HepG2 (cell line): Measurements from ENCODE around the gene TBC1D20. TPM values are rescaled to one million over a fixed set of nuclear protein-coding genes. Genes with fewer than 3 reads are reported as not detected.

Source experiments
- ATAC-seq: fragments of 200-7000 bp; cut with Tn5 transposase; 3 replicates; pipeline ENCODE4 v1.9.1; 2020; ENCODE audit warnings: mild to moderate bottlenecking, moderate library complexity
- BruUV-seq: library from RNA; stranded (reverse); fragments of 400-500 nt; replicated peaks from 2 replicates; lab custom pipeline; 2021; lab: Mats Ljungman, UMichigan
- CTCF ChIA-PET: fragments of 300-600 bp; formaldehyde crosslinking; extraction: SDS; loops from one replicate; lab custom pipeline; 2021; ENCODE audit warnings: low total read pairs, inconsistent platforms, low intra/inter-chr PET ratio; lab: Yijun Ruan, JAX
- POLR2A ChIA-PET: fragments of 350-600 bp; sonication (Branson Sonifier 250); formaldehyde crosslinking; loops from one replicate; lab custom pipeline; 2020; ENCODE audit warnings: antibody characterized with exemption, inconsistent platforms; lab: Yijun Ruan, JAX
- DNase-seq: peaks from one replicate; pipeline ENCODE4 v3.0.0-alpha.2; 2015; ENCODE audit warnings: low spot score
- FAIRE-seq: peaks from 3 replicates; lab custom pipeline; 2011; peaks lifted over from hg19 to GRCh38; lab: Jason Lieb, UNC
- H2AFZ ChIP-seq: one replicate; pipeline ENCODE4 v1.6.1; 2011; ENCODE audit warnings: low read length, inconsistent platforms
- H3K27ac ChIP-seq: fragments of 300-600 bp; 3 replicates; pipeline ENCODE4 v1.8.0; 2011; ENCODE audit warnings: mixed run types, mild to moderate bottlenecking, mixed read lengths, low read length, inconsistent platforms; ENCODE audit not compliant: insufficient read depth; ENCODE audit errors: extremely low read length
- H3K27me3 ChIP-seq, 2 experiments: fragments of 200-600 bp in 1 of 2; 2 replicates in 1 of 2; 3 replicates in 1 of 2; pipeline versions ENCODE4 v1.6.0 to v1.8.0; 2011; ENCODE audit warnings: low read length in 2 of 2, mild to moderate bottlenecking in 2 of 2, moderate library complexity in 2 of 2, inconsistent platforms in 1 of 2; ENCODE audit not compliant: insufficient read depth in 2 of 2, control insufficient read depth in 1 of 2
- H3K36me3 ChIP-seq, 2 experiments: fragments of 200-600 bp in 1 of 2; replicated peaks in 1 of 2; 2 replicates in 1 of 2; 3 replicates in 1 of 2; pipeline versions ENCODE4 v1.5.1 to v1.8.0; 2011; ENCODE audit warnings: low read length in 2 of 2, inconsistent platforms in 1 of 2; ENCODE audit not compliant: insufficient read depth in 2 of 2, control insufficient read depth in 1 of 2
- H3K4me1 ChIP-seq: 2 replicates; pipeline ENCODE4 v1.5.1; 2012; ENCODE audit warnings: low read length, inconsistent platforms; ENCODE audit not compliant: insufficient read depth
- H3K4me2 ChIP-seq: 2 replicates; pipeline ENCODE4 v1.6.0; 2011; ENCODE audit warnings: low read depth, low read length, inconsistent platforms
- H3K4me3 ChIP-seq, 3 experiments: fragments of 200-600 bp in 1 of 3; sonication (generic), shearing (Covaris generic) in 1 of 3; replicated peaks in 1 of 3; 2 replicates each; pipeline ENCODE4 v1.5.1; 2011 to 2016; ENCODE audit warnings: low read length in 3 of 3, inconsistent platforms in 2 of 3, low read depth in 2 of 3, mild to moderate bottlenecking in 2 of 3, control low read depth in 1 of 3, mixed read lengths in 1 of 3; ENCODE audit not compliant: insufficient read depth in 1 of 3
- H3K79me2 ChIP-seq: one replicate; pipeline ENCODE4 v1.6.1; 2011; ENCODE audit warnings: low read length, inconsistent platforms; ENCODE audit not compliant: insufficient read depth
- H3K9ac ChIP-seq: 2 replicates; pipeline ENCODE4 v1.6.0; 2011; ENCODE audit warnings: mild to moderate bottlenecking, low read depth, low read length, inconsistent platforms; ENCODE audit not compliant: insufficient read depth
- H3K9me3 ChIP-seq: 2 replicates; pipeline ENCODE4 v1.5.1; 2012; ENCODE audit warnings: mild to moderate bottlenecking, low read length
- H4K20me1 ChIP-seq: 2 replicates; pipeline ENCODE4 v1.6.0; 2011; ENCODE audit warnings: inconsistent platforms, mild to moderate bottlenecking, low read length, moderate library complexity; ENCODE audit not compliant: insufficient read depth
- ASH2L ChIP-seq: fragments of 300-600, 200-600 bp; sonication (generic); IDR thresholded peaks from 2 replicates; pipeline ENCODE4 v1.7.0; 2017; ENCODE audit warnings: low read depth, mild to moderate bottlenecking, moderate library complexity, mixed read lengths, low read length; ENCODE audit not compliant: insufficient read length
- CSRNP1 ChIP-seq: sonication (generic); formaldehyde crosslinking; IDR thresholded peaks from 2 replicates; pipeline ENCODE4 v1.8.1; 2023; ENCODE audit warnings: mild to moderate bottlenecking, missing genetic modification reagents
- MLX ChIP-seq: IDR thresholded peaks from 2 replicates; pipeline ENCODE4 v1.6.1; 2016
- NPAS2 ChIP-seq: sonication (generic); formaldehyde crosslinking; IDR thresholded peaks from 2 replicates; pipeline ENCODE4 v1.8.0; 2022; ENCODE audit warnings: mild to moderate bottlenecking, missing genetic modification reagents, borderline replicate concordance
- POLR2A ChIP-seq, 2 experiments: IDR thresholded peaks; 2 replicates each; pipeline ENCODE4 v1.6.1; 2011; ENCODE audit warnings: low read depth in 2 of 2, low read length in 2 of 2, mild to moderate bottlenecking in 1 of 2, moderate library complexity in 1 of 2; ENCODE audit not compliant: insufficient read depth in 1 of 2
- RARG ChIP-seq: sonication (generic); formaldehyde crosslinking; IDR thresholded peaks from 2 replicates; pipeline ENCODE4 v1.4.0; 2020; ENCODE audit warnings: low read depth, mild to moderate bottlenecking, missing genetic modification reagents
- SRY ChIP-seq: sonication (generic); formaldehyde crosslinking; IDR thresholded peaks from 2 replicates; pipeline ENCODE4 v1.8.0; 2022; ENCODE audit warnings: mild to moderate bottlenecking, missing genetic modification reagents
- TBX2 ChIP-seq: sonication (generic); formaldehyde crosslinking; IDR thresholded peaks from 2 replicates; pipeline ENCODE4 v1.5.0; 2020; ENCODE audit warnings: missing genetic modification reagents, mild to moderate bottlenecking, borderline replicate concordance
- U2AF1 ChIP-seq: fragments of 200-400 bp; formaldehyde crosslinking; optimal IDR thresholded peaks from 2 replicates; pipeline ENCODE3; 2017; ENCODE audit warnings: mild to moderate bottlenecking, low read depth, low read length
- ZFP36L1 ChIP-seq: sonication (generic); formaldehyde crosslinking; IDR thresholded peaks from 2 replicates; pipeline ENCODE4 v1.8.0; 2022; ENCODE audit warnings: mild to moderate bottlenecking, missing genetic modification reagents, moderate library complexity
- ZFYVE20 ChIP-seq: sonication (generic); formaldehyde crosslinking; IDR thresholded peaks from 2 replicates; pipeline ENCODE4 v1.8.0; 2023; ENCODE audit warnings: low read depth, mild to moderate bottlenecking, moderate library complexity, missing genetic modification reagents, borderline replicate concordance
- ZNF274 ChIP-seq: sonication (generic); formaldehyde crosslinking; IDR thresholded peaks from 2 replicates; pipeline ENCODE4 v1.5.1; 2020; ENCODE audit warnings: mild to moderate bottlenecking, missing genetic modification reagents
- ZNF326 ChIP-seq: sonication (generic); formaldehyde crosslinking; IDR thresholded peaks from 2 replicates; pipeline ENCODE4 v1.4.0; 2020; ENCODE audit warnings: missing genetic modification reagents, borderline replicate concordance
- ZNF331 ChIP-seq: sonication (generic); formaldehyde crosslinking; IDR thresholded peaks from 2 replicates; pipeline ENCODE4 v1.4.0; 2020; ENCODE audit warnings: missing genetic modification reagents
- ZNF460 ChIP-seq: sonication (generic); formaldehyde crosslinking; IDR thresholded peaks from 2 replicates; pipeline ENCODE4 v1.5.1; 2020; ENCODE audit warnings: missing genetic modification reagents, mild to moderate bottlenecking, borderline replicate concordance
- ZNF776 ChIP-seq: sonication (generic); formaldehyde crosslinking; IDR thresholded peaks from 2 replicates; pipeline ENCODE4 v1.4.0; 2020; ENCODE audit warnings: mild to moderate bottlenecking, missing genetic modification reagents
- WGBS: methylation state at CpG from one replicate; pipeline ENCODE4 v1.1.6; 2017; ENCODE audit warnings: low lambda C conversion rate; 5-methylcytosine and 5-hydroxymethylcytosine counted together
- in situ Hi-C: cut with HindIII; loops from 2 replicates; pipeline ENCODE4 v1.10.0; 2017; ENCODE audit warnings: low pct_unique_long_range_greater_than_20kb; ENCODE audit not compliant: extremely low pct_ligation_motif_present
- intact Hi-C: fragments of 100-400 bp; cut with micrococcal nuclease; formaldehyde crosslinking; loops from one replicate; pipeline ENCODE4 v1.10.0; 2022; ENCODE audit not compliant: unreplicated experiment
- polyA plus RNA-seq, 8 experiments: library from polyadenylated mRNA; depleted of rRNA in 3 of 8; stranded (reverse) in 7 of 8; unstranded in 1 of 8; fragments of >200 nt; fragmentation: Illumina TruSeq in 4 of 8; extraction: Trizol in 4 of 8; gene quantifications; 2 replicates each; pipeline versions ENCODE4 v1.2.1 to v1.2.3, GENCODE V29; 2011 to 2016; ENCODE audit warnings: low read depth in 4 of 8, missing spikeins in 1 of 8, mixed read lengths in 1 of 8; ENCODE audit not compliant: insufficient read depth in 1 of 8
- total RNA-seq, 5 experiments: library from RNA; depleted of rRNA; stranded (reverse); fragments of >200 nt; fragmentation: Illumina TruSeq; extraction: Trizol; gene quantifications; 2 replicates each; pipeline ENCODE4 v1.2.3, GENCODE V29; 2016; ENCODE audit warnings: low read depth in 1 of 5

TBC1D20 gene
- total and polyA plus RNA-seq, 2 of the 13 experiments (the other 11 are each of a cell fraction or from before 2014, with no cell fraction given), result 36.6 to 47.1 TPM

GRCh38 chr20:437787-438486, 24.4 kb downstream of the TBC1D20 start:
- Histone ChIP-seq H4K20me1 (no peaks in the 10 kb centered on the region), H3K27me3 (no peaks in the 10 kb centered on the region), H3K9ac (no peak overlapping the region), H3K36me3 (peaks cover 58 to 76% of the 10 kb centered on the region in 2 experiments), H2AFZ (no peak overlapping the region), H3K27ac (no peak overlapping the region), H3K79me2 (no peaks in the 10 kb centered on the region), H3K4me2 (no peak overlapping the region), H3K4me3 (no peak overlapping the region), H3K9me3 (no peaks in the 10 kb centered on the region), H3K4me1 (0 out of 2 replicates have a peak, but pooled peaks cover 7% of the 10 kb centered on the region)
- no peak for ATAC-seq
- ChIA-PET CTCF (no interaction called here), POLR2A (interaction anchor here (0.7 to 1.9 kb wide), 4 partner anchors 22 to 91 kb away, joined by 3 to 7 read pairs (median 4); partner anchors contain the start of gene NRSN2)
- TF ChIP-seq POLR2A (IDR thresholded peaks at IDR 0.05; ENCODE audit: insufficient read depth in 1 of 2, low read depth in 2 of 2, low read length in 2 of 2) (0 out of 4 replicates have a peak, but pooled peaks of 1 of the 2 experiments have one; percentile 16), ASH2L (no peak)
- BruUV-seq, result no TSS peak
- intact Hi-C loops, result no loop called here
- in situ Hi-C loops, result no loop called here
- DNase-seq, result no peak
- 99% methylated on average over 6 of the region's 6 CpGs for WGBS
- no peak for FAIRE-seq

- no peak for DNase-seq
- Histone ChIP-seq H2AFZ (no peak overlapping the region), H3K4me2 (no peak overlapping the region), H3K4me3 (no peak overlapping the region), H3K4me1 (0 out of 2 replicates have a peak, but pooled peaks cover 7% of the 10 kb centered on the region), H3K9ac (no peak overlapping the region), H3K9me3 (no peaks in the 10 kb centered on the region), H3K79me2 (no peaks in the 10 kb centered on the region), H4K20me1 (no peaks in the 10 kb centered on the region), H3K36me3 (peaks cover 53 to 64% of the 10 kb centered on the region in 2 experiments), H3K27ac (no peak overlapping the region), H3K27me3 (no peaks in the 10 kb centered on the region)
- FAIRE-seq, result no peak
- 98% methylated on average over 5 of the region's 5 CpGs for WGBS
- in situ Hi-C loops (no loop called here), intact Hi-C loops (no loop called here)
- POLR2A ChIA-PET, result interaction anchor here (1.1 kb wide), 1 partner anchor 89 kb away, joined by 3 read pairs; no protein-coding TSS in a partner anchor
- no peak for ATAC-seq
- no TSS peak for BruUV-seq
- CTCF ChIA-PET, result interaction anchor here (1.0 kb wide), 1 partner anchor 82 kb away, joined by 3 read pairs; no protein-coding TSS in a partner anchor
- TF ChIP-seq ZNF776 (CRISPR knock-in tag) (no peak), ZNF460 (peak; percentile 12; the same call in 1 of the 2 replicates), ZNF331 (CRISPR knock-in tag) (no peak), ZNF274 (no peak), CSRNP1 (CRISPR knock-in tag) (no peak), MLX (CRISPR knock-in tag) (no peak), ZNF326 (no peak), RARG (CRISPR knock-in tag) (no peak), SRY (no peak), ZFYVE20 (CRISPR knock-in tag) (no peak), U2AF1 (no peak), NPAS2 (CRISPR knock-in tag) (no peak), TBX2 (CRISPR knock-in tag) (0 out of 2 replicates have a peak, but pooled peaks have one; percentile 3), ZFP36L1 (0 out of 2 replicates have a peak, but pooled peaks have one; percentile 29)
Measured at GRCh38 chr20:436476-436875, 25.9 kb downstream of the TBC1D20 start.
